Dedifferentiated amniotic fluid mesenchymal stem cell (primary cell): ENCODE results near the gene ENOX2.
"Not testable (repeated sequence)": the region's sequence is repeated elsewhere in the genome, so short reads cannot be mapped to it uniquely, and the experiment has no call there.

ENCODE experiments used
- DNase-seq: peaks from one replicate; pipeline ENCODE4 v3.0.0-alpha.2; 2016; ENCODE audit errors: extremely low spot score

The ENOX2 gene

DNA sequence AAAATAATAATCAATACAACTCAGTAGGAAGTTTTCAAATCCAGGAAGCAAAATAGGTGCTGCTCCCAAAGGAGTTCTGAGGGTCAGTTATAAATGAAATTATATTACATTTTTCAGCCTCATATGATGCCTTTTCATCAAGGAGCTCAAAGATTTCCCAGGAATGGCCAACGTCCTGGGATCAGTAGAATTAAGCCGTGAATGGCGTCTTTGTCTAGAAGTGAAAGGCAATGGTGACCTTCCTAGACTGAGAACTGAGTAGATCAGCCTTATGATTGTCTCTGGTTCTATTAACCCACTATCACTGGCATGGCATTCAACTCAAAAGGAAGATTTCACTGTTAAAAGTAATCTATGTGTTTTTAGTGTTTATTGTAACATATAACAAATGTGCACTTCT, 74.4 kb downstream of the ENOX2 start:
- no peak for DNase-seq

DNA sequence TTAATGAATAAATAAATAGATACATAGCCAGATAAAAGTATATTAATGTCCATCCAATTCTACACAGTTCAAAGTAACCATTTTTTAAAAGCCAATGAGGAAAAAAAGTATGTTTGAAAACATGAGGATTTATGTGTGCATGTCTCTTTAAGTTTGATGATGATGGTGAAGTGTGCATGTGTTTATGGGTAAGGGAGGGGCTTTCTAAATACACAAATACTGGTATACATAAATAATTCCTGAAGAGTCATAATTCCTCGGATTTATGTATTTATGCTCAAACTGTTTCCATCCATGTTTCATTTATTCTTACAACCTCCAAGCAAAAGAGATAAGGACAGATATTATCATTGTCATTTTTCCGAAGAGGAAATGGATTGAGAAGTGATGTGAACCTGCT, 75.4 kb downstream of the ENOX2 start:
- no peak for DNase-seq

- no peak for DNase-seq
Observed at GRCh38 chrX:130826249-130826648, 76.8 kb downstream of the ENOX2 start.

- DNase-seq, result no peak
Observed at GRCh38 chrX:130825525-130825924, 77.5 kb downstream of the ENOX2 start.

GRCh38 chrX:130819367-130819766, 83.6 kb downstream of the ENOX2 start:
- not testable (repeated sequence) for DNase-seq

DNA sequence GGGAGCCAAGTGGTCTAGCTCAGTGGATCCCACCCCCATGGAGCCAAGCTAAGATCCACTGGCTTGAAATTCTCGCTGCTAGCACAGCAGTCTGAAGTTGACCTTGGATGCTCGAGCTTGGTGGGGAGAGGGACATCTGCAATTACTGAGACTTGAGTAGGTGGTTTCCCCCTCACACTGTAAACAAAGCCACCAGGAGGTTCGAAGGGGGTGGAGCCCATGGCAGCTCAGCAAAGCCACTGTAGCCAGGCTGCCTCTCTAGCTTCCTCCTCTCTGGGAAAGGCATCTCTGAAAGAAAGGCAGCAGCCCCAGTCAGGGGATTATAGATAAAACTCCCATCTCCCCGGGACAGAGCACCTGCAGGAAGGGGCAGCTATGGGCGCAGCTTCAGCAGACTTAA, 89.1 kb downstream of the ENOX2 start:
- not testable (repeated sequence) for DNase-seq

DNA sequence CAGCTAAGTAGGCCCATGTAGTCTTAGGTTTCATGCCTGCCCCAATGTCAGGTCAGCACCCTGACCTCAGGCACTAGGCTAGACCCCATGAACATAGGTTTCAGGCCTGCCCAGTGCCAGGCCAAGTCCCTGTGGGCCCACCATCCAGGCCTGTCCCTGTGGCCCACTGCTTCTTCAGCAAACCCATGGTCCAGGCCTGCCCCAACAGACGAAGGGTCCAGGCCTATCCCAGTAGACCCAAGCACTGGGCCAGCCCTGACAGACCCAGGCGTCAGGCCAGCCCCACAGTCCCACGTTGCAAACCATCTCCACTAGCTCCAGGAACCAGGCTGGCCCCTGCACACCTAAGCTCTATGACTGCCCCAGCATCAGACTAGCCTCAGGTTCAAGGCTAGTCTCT, 92.4 kb downstream of the ENOX2 start:
- no peak for DNase-seq

GRCh38 chrX:130805903-130806302, 97.1 kb downstream of the ENOX2 start:
- no peak for DNase-seq

GRCh38 chrX:130803537-130803936, 99.5 kb downstream of the ENOX2 start:
- DNase-seq, result no peak

- DNase-seq, result no peak
Observed at GRCh38 chrX:130801901-130802300, 101.1 kb downstream of the ENOX2 start.

- DNase-seq, result no peak
Observed at GRCh38 chrX:130799393-130799792, 103.6 kb downstream of the ENOX2 start.

DNA sequence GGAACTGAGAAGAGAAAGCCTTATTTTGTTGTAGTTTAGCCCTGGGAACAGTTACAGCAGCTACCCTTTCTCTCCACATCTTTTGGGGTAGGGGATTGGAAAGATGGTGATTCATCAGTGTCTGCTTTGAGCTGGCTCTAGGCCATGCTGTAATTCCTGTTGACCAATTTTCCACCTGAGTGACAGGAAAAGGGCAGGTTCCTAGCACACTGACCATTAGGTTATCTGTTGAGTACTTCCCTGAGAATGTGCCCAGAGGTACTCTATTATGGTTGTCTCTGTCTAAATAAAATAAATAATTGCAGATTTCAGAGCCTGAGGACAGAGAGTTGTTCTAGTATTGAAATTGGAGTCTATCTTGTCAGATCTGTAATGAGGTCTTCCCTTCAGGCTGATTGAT, 109.0 kb downstream of the ENOX2 start:
- no peak for DNase-seq

- DNase-seq, result not testable (repeated sequence)
Observed at GRCh38 chrX:130791870-130792269, 111.1 kb downstream of the ENOX2 start.

DNA sequence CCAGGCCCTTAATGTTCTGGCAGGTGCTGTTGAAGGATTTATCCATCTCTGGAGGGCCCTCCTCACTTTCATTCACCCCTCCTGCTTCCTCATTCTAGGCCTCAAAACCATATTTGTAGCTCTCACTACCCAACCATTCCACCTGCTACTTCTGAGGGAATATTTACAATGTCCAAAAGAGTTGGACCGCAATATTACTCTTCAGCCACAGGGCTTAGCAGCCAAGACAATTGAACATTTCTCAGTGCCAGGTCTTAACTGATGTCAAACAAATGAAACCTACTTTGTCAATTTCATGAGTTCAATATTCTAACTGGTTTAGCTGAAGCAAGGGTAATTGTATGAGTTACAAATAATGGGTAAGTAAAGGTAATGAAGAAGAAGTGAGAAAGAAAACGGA, 113.2 kb downstream of the ENOX2 start:
- no peak for DNase-seq

DNA sequence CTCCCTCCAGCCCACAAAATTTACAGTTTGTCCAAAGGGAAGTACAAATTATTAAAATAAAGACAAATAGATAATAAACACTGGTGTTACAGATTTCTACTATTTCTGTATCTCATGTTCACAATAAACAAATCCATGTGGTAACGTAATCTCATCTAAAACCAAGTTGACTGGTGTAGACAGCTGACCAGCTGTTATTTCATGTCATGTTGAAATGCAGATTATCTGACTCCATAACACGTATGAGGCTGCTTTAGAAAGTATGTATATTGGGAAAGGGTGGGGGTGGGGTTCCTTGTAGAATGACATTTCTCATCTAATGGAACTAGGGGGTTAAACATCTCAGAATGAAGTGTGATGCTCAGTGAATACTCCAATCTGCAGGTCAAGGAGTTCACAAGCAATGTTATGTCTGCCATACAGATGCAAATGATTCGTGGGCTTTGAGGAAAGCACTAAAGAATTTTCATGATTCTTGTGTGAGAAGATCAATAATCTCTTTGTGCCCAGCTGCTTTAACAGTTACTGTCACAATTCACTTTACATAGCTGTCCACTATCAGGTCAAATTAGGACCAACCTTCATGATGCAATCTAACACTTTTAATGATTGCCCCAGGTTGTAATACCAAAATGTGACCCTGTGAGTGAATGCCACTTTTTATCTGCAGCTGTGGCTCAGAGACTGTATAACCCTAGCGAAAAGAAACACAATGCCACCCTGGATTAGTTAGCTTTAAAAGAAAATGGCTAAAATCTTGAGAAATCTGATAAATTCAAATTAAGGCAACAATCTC, 114.0 kb downstream of the ENOX2 start:
- DNase-seq, result no peak

- no peak for DNase-seq
Observed at GRCh38 chrX:130786030-130786429, 117.0 kb downstream of the ENOX2 start.

GRCh38 chrX:130778773-130779172, 124.2 kb downstream of the ENOX2 start:
- DNase-seq, result no peak

DNA sequence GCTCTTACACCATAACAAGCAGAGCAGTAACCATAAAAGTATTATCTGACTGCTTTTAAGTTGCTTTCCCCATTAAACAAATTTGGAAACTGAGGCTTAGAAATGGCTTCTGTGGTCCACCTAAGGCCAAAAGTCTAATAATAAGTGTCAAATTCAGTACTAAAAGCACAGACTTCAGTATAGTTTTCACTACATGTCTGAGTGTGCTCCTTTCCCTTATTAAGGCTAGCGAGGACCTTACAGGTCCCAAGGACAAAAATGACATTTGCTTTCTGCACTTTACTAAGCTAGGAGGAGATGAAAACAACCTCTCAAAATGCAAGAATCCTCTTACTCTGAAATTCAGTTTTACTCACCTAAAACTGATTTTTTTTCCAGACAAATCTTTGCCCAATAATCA, 127.2 kb downstream of the ENOX2 start:
- DNase-seq, result no peak

- DNase-seq, result no peak
Observed at GRCh38 chrX:130772776-130773143, 130.2 kb downstream of the ENOX2 start.

DNA sequence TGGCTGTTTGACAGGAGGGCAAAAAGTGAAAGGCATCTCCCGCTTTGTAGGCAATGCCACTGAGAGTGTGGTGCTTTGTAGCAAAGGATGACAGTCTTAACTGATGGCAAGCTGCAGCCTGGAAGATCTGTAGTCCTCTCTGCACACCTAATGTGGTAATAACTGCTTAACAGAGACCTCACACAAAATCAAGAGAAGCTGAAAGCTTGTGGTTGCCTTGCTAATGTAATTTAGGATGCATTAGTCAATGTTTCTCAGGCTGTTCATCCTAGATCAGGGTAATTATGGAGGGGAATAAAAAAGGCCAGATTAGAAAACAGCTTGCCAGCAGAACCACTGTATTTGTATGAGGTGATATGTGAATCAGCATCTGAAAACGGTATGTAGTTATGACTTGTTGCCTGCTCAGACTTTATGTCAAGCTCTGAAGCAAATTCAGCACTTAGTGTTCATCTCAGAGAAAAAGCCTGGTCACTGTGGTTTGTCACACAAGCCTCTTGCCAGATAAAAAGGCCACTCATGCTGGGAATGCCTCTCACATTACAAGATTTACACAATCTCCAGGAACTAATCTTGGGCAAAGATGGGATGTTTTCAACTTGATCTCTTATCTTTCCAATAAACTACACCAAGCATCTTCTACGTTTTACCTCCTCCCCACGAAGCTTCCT, 130.8 kb downstream of the ENOX2 start:
- DNase-seq, result peak; percentile 15

DNA sequence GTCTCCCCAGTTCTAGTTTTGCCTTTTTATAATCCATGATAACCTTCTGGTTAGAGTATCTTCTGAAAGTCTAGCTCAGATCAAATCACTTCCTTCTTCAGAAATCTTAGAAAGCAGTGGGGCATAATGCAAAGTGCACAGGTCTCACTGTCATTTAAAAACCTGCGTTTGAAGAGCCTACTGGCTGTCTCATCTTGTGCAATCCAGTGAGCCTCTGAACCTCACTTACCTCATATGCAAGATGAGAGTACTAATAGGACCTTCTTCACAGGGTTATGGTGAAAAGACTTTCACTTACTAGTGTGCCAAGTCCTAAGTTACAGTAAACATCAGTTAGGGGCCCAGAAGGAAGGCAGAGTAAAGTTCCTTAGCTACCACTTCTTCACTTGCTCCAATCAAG, 131.4 kb downstream of the ENOX2 start:
- DNase-seq, result no peak

DNA sequence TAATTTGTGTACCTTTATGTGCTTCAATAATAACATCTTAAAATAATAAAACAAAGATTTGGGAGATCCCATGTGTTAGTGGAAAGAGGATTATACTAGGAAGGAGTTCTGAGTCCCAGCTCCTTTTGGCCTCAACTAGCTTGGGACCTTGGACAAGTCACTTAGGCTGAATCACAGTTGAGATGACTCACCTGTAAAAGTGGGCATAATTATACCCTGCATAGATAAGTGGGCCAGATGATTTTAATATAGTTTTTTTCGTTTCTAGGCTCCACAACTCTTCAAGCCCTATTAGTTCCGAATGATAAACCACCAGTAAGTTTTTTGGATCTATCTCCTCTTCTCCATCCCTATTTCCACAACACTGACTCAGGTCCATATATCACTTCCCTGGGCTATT, 131.8 kb downstream of the ENOX2 start:
- no peak for DNase-seq

- DNase-seq, result peak; percentile 17
Observed at GRCh38 chrX:130770615-130771014, 132.4 kb downstream of the ENOX2 start.

DNA sequence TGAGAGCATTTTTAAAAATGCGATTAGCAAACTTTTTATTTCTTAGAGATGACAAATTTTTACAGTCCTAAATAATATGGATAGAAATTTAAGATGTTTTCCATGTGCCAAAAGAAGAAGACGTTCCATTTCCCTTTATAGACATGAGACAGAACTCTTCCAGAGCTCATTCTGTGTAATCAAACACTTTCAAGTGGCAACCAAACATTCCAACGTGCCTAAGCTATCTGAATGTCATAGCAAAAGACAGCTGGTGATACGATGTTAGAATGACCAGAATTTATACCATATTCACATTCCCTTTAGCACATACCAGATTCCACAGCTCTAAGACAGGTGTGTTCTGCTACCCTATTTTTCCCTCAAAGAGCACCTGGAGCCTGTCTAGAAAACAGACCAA, 133.2 kb downstream of the ENOX2 start:
- DNase-seq, result no peak
